Prostate gland (tissue), 2 donors: ENCODE results near the gene FOXK2. TPM values are rescaled to one million over a fixed set of nuclear protein-coding genes. Genes with fewer than 3 reads are reported as not detected.
A peak's percentile ranks its signal among the peaks of the same experiment; 100 is the strongest.

Source experiments
- DNase-seq: peaks from one replicate; pipeline ENCODE4 v3.0.0-alpha.2; 2019; ENCODE audit warnings: low spot score
- H3K27ac ChIP-seq, 2 donors: fragments of 200-600 bp; sonication (generic); 2 replicates each; pipeline ENCODE4 v1.5.1; 2017 to 2019
- H3K27me3 ChIP-seq: fragments of 200-600 bp; sonication (generic); replicated peaks from 2 replicates; pipeline ENCODE4 v1.5.1; 2019; ENCODE audit not compliant: insufficient read depth
- H3K36me3 ChIP-seq, 2 donors: fragments of 200-600 bp; sonication (generic); 1 replicate in 1 of 2; 2 replicates in 1 of 2; pipeline versions ENCODE4 v1.5.1 to v1.8.1; 2017 to 2019
- H3K4me1 ChIP-seq: fragments of 200-600 bp; sonication (generic); replicated peaks from 2 replicates; pipeline ENCODE4 v1.5.1; 2019
- H3K4me3 ChIP-seq, 2 donors: fragments of 200-600 bp; sonication (generic); 2 replicates each; pipeline ENCODE4 v1.5.1; 2017 to 2019
- H3K9me3 ChIP-seq: fragments of 200-600 bp; sonication (generic); 2 replicates; pipeline ENCODE4 v1.5.1; 2017
- CTCF ChIP-seq, 4 experiments: fragments of 200-600 bp in 2 of 4; fragments of 450-650 bp in 2 of 4; sonication (generic) in 2 of 4; IDR thresholded peaks; 1 replicate in 3 of 4; 2 replicates in 1 of 4; pipeline ENCODE4 v1.5.1; 2016 to 2019; ENCODE audit warnings: antibody characterized with exemption in 4 of 4, mild to moderate bottlenecking in 2 of 4, moderate library complexity in 2 of 4
- POLR2A ChIP-seq: fragments of 450-650 bp; IDR thresholded peaks from one replicate; pipeline ENCODE4 v1.6.1; 2016; ENCODE audit warnings: antibody characterized with exemption, mild to moderate bottlenecking
- POLR2AphosphoS5 ChIP-seq: sonication (generic); formaldehyde crosslinking; IDR thresholded peaks from one replicate; pipeline ENCODE4 v1.6.1; 2017; ENCODE audit warnings: antibody characterized with exemption
- WGBS: methylation state at CpG from one replicate; pipeline ENCODE4 v1.1.5; 2018; 5-methylcytosine and 5-hydroxymethylcytosine counted together
- intact Hi-C: fragments of 100-400 bp; cut with DNase I; formaldehyde crosslinking; loops from one replicate; pipeline ENCODE4 v1.14.2; 2022
- total RNA-seq, 2 donors: library from RNA; depleted of rRNA; stranded (reverse); fragments of >200 nt; gene quantifications; one replicate each; pipeline ENCODE4 v1.1.0, GENCODE V29; 2016

FOXK2 gene
- total RNA-seq, 2 donors from 2014 or later, result 47.9 to 85.5 TPM

DNA sequence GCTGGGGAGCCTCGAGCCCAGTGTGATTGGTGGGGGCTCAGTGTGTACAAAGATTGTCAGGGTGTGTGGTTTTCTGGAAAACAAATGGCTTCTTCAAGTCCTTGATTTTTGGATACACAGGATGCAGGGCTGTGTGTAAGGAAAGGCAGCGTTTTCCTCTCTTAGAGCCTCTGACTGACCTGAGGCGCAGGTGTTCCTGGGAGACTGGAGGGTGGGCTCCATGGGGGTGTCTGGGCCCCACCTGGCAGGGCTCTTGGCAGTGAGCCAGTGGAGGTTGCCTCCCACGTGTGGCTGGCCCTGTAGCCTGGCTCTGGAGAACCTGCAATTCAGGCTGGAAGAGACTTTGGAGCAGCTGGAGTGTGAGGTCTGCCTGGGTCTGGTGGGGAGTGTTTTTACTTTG, 5.0 kb downstream of the FOXK2 start:
- peaks cover 4% of the 10 kb centered on the region for H3K4me1 ChIP-seq
- no peak overlapping the region for H3K27ac ChIP-seq
- no peaks in the 10 kb centered on the region for H3K27me3 ChIP-seq
- WGBS, result 31% methylated on average over 4 of the region's 4 CpGs
- intact Hi-C loops, result no loop called here
- TF ChIP-seq POLR2A (no peak), POLR2AphosphoS5 (no peak), CTCF (IDR thresholded peaks at IDR 0.05) (no peak)
- H3K4me3 ChIP-seq, result no peak overlapping the region
- no peak for DNase-seq
- H3K9me3 ChIP-seq, result no peaks in the 10 kb centered on the region
- H3K36me3 ChIP-seq, result no peaks in the 10 kb centered on the region

DNA sequence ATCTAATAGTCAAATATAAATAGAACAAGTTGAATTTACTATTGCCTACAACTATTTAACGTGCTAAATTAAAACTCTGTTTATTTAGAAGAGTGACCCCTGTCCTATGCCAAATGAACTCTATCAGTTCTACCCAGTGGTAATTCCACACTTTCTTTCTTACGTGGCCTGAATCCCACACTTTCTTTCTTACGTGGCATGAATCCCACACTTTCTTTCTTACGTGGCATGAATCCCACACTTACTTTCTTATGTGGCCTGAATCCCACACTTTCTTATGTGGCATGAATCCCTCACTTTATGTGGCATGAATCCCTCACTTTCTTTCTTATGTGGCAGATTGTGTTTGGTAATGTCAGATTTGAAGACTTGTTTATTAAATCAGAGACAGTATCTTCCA, 6.2 kb downstream of the FOXK2 start:
- WGBS, result 56% methylated on average over 4 of the region's 4 CpGs
- Histone ChIP-seq H3K27me3 (no peaks in the 10 kb centered on the region), H3K4me1 (peaks cover 4% of the 10 kb centered on the region), H3K4me3 (no peak overlapping the region), H3K27ac (no peak overlapping the region), H3K9me3 (no peaks in the 10 kb centered on the region), H3K36me3 (no peaks in the 10 kb centered on the region)
- no peak for TF ChIP-seq POLR2A
- TF ChIP-seq POLR2AphosphoS5, result no peak
- TF ChIP-seq CTCF (IDR thresholded peaks at IDR 0.05), result no peak
- intact Hi-C loops, result no loop called here
- no peak for DNase-seq

GRCh38 chr17:82527898-82528297, 8.4 kb downstream of the FOXK2 start:
- intact Hi-C loops, result no loop called here
- no peak for TF ChIP-seq POLR2A
- no peak for TF ChIP-seq POLR2AphosphoS5
- no peak for TF ChIP-seq CTCF (IDR thresholded peaks at IDR 0.05)
- Histone ChIP-seq H3K4me3 (no peak overlapping the region), H3K27ac (peak overlapping the region in 1 of 2 donors; percentile 44), H3K36me3 (no peaks in the 10 kb centered on the region), H3K4me1 (peaks cover 4% of the 10 kb centered on the region), H3K27me3 (no peaks in the 10 kb centered on the region), H3K9me3 (no peaks in the 10 kb centered on the region)
- no peak for DNase-seq
- whole genome bisulfite sequencing, result 68% methylated on average over 7 of the region's 8 CpGs

DNA sequence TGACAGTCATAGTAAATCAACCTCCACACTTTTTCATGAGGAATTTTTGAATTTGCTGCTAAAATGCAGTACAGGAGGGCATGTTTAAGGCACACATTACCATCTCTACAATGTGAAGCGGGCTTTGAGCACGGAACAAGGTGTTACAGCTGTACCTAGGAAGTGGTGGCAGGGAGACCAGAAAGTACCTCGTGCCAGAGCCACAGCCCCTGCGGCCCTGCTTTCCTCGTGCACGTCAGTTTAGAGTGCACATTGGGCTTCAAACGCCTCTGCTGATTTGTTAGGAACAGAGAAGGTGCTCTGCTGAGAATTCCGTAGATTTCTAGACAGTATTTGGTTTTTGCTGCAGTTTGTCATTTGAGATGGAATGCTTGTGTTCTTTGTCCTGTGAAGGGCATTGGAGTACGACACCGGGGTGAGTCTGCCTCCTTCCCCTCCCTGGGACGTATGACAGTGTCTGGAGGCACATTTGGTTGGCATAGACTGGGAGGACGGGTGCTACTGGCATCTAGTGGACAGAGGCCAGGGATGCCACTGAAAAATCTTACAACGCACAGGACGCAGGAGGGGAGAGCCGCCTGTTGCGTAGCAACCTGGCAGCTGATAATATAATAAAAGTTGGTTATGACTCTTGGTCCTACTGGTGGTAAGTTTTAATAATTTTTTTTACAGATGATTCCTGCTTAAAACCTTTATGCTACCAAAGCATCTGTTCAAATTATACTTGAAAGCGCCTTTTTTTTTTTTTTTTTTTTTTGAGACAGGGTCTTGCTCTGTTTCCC, 9.1 kb downstream of the FOXK2 start:
- Histone ChIP-seq H3K27ac (peak overlapping the region; percentile 44 to 67), H3K4me1 (peaks cover 4% of the 10 kb centered on the region), H3K36me3 (no peaks in the 10 kb centered on the region), H3K27me3 (no peaks in the 10 kb centered on the region), H3K4me3 (no peak overlapping the region), H3K9me3 (no peaks in the 10 kb centered on the region)
- DNase-seq, result peak; percentile 86
- TF ChIP-seq POLR2AphosphoS5 (peak; percentile 84), POLR2A (no peak), CTCF (IDR thresholded peaks at IDR 0.05) (peak in 3 of 4 experiments; percentile 45 to 69 (median 64))
- intact Hi-C loops, result no loop called here
- WGBS, result 19% methylated on average over 17 of the region's 17 CpGs

- peak overlapping the region; percentile 32 to 67 for H3K27ac ChIP-seq
- no peaks in the 10 kb centered on the region for H3K9me3 ChIP-seq
- DNase-seq, result no peak
- H3K4me3 ChIP-seq, result no peak overlapping the region
- TF ChIP-seq POLR2AphosphoS5 (no peak), CTCF (IDR thresholded peaks at IDR 0.05) (no peak), POLR2A (no peak)
- WGBS, result 64% methylated on average over 9 of the region's 9 CpGs
- no peaks in the 10 kb centered on the region for H3K36me3 ChIP-seq
- H3K4me1 ChIP-seq, result peaks cover 3% of the 10 kb centered on the region
- intact Hi-C loops, result no loop called here
- no peaks in the 10 kb centered on the region for H3K27me3 ChIP-seq
Observed at GRCh38 chr17:82529914-82530300, 10.4 kb downstream of the FOXK2 start.
